CD14-positive monocyte (primary cell): Measurements from ENCODE around the gene ARHGAP9. TPM values are rescaled to one million over a fixed set of nuclear protein-coding genes. Genes with fewer than 3 reads are reported as not detected.

Experiments used
- DNase-seq, 3 donors: peaks; one replicate each; pipeline ENCODE4 v3.0.0-alpha.2; 2011 to 2022
- H2AFZ ChIP-seq: 2 replicates; pipeline ENCODE4 v1.6.0; 2012; ENCODE audit warnings: mild to moderate bottlenecking, low read depth, low read length, inconsistent platforms; ENCODE audit not compliant: insufficient read depth, poor library complexity, severe bottlenecking
- H3K27ac ChIP-seq, 2 donors: 1 replicate in 1 of 2; 2 replicates in 1 of 2; pipeline ENCODE4 v1.5.1; 2012 to 2013; ENCODE audit warnings: low read length in 2 of 2, control low read depth in 1 of 2, inconsistent platforms in 1 of 2, low read depth in 1 of 2, mild to moderate bottlenecking in 1 of 2
- H3K27me3 ChIP-seq, 2 donors: one replicate each; pipeline versions ENCODE4 v1.6.0 to v1.6.1; 2011 to 2013; ENCODE audit warnings: low read length in 2 of 2; ENCODE audit not compliant: control insufficient read depth in 2 of 2, insufficient read depth in 2 of 2
- H3K36me3 ChIP-seq, 2 donors: replicated peaks in 1 of 2; 1 replicate in 1 of 2; 2 replicates in 1 of 2; pipeline versions ENCODE4 v1.5.1 to v1.6.1; 2012 to 2013; ENCODE audit warnings: low read length in 2 of 2, control low read depth in 1 of 2, inconsistent platforms in 1 of 2, mild to moderate bottlenecking in 1 of 2; ENCODE audit not compliant: insufficient read depth in 2 of 2, control insufficient read depth in 1 of 2
- H3K4me1 ChIP-seq, 2 donors: 1 replicate in 1 of 2; 2 replicates in 1 of 2; pipeline versions ENCODE4 v1.5.1 to v1.6.1; 2012 to 2013; ENCODE audit warnings: low read length in 2 of 2, control low read depth in 1 of 2, inconsistent platforms in 1 of 2, mild to moderate bottlenecking in 1 of 2, moderate library complexity in 1 of 2; ENCODE audit not compliant: insufficient read depth in 2 of 2, control insufficient read depth in 1 of 2
- H3K4me2 ChIP-seq: replicated peaks from 2 replicates; pipeline ENCODE3; 2012; ENCODE audit warnings: low read length, moderate library complexity, mild to moderate bottlenecking; ENCODE audit not compliant: poor library complexity, severe bottlenecking; ENCODE audit errors: extremely low read depth
- H3K4me3 ChIP-seq, 3 experiments: fragments of 200-600 bp in 1 of 3; sonication (generic) in 1 of 3; replicated peaks in 1 of 3; 1 replicate in 2 of 3; 2 replicates in 1 of 3; pipeline ENCODE4 v1.5.1; 2011 to 2013; ENCODE audit warnings: low read length in 3 of 3, mild to moderate bottlenecking in 3 of 3, control low read depth in 2 of 3, low read depth in 2 of 3, inconsistent platforms in 1 of 3, moderate library complexity in 1 of 3
- H3K79me2 ChIP-seq: 2 replicates; pipeline ENCODE4 v1.6.0; 2012; ENCODE audit warnings: mild to moderate bottlenecking, control low read depth, inconsistent platforms, low read length, moderate library complexity; ENCODE audit not compliant: insufficient read depth
- H3K9ac ChIP-seq: 2 replicates; pipeline ENCODE4 v1.6.0; 2017; ENCODE audit warnings: low read length, mild to moderate bottlenecking; ENCODE audit not compliant: insufficient read depth, poor library complexity, severe bottlenecking
- H3K9me3 ChIP-seq, 2 donors: replicated peaks in 1 of 2; 1 replicate in 1 of 2; 2 replicates in 1 of 2; pipeline versions ENCODE4 v1.5.1 to v1.6.1; 2012 to 2013; ENCODE audit warnings: low read length in 2 of 2, control low read depth in 1 of 2; ENCODE audit not compliant: control insufficient read depth in 1 of 2, insufficient read depth in 1 of 2
- H4K20me1 ChIP-seq: 2 replicates; pipeline ENCODE4 v1.6.0; 2012; ENCODE audit warnings: mild to moderate bottlenecking, low read length, control low read depth, moderate library complexity; ENCODE audit not compliant: insufficient read depth
- H3K27ac Mint-ChIP-seq, 7 donors: one replicate each; pipeline ENCODE4 v1.8.0; 2020; ENCODE audit warnings: mild to moderate bottlenecking in 7 of 7, mixed read lengths in 7 of 7, moderate library complexity in 6 of 7, inconsistent platforms in 2 of 7
- H3K27me3 Mint-ChIP-seq, 3 donors: one replicate each; pipeline ENCODE4 v1.8.0; 2021 to 2022; ENCODE audit warnings: low read depth in 3 of 3, mild to moderate bottlenecking in 3 of 3, mixed read lengths in 3 of 3, moderate library complexity in 3 of 3, inconsistent platforms in 1 of 3
- H3K36me3 Mint-ChIP-seq, 2 donors: one replicate each; pipeline ENCODE4 v1.8.0; 2020; ENCODE audit warnings: mixed read lengths in 2 of 2, inconsistent platforms in 1 of 2, mild to moderate bottlenecking in 1 of 2
- H3K4me1 Mint-ChIP-seq: one replicate; pipeline ENCODE4 v1.8.0; 2020; ENCODE audit warnings: mild to moderate bottlenecking, mixed read lengths
- H3K4me3 Mint-ChIP-seq, 2 donors: one replicate each; pipeline ENCODE4 v1.8.0; 2020; ENCODE audit warnings: mild to moderate bottlenecking in 2 of 2, mixed read lengths in 2 of 2, moderate library complexity in 1 of 2
- H3K9me3 Mint-ChIP-seq, 7 donors: one replicate each; pipeline ENCODE4 v1.8.0; 2020 to 2022; ENCODE audit warnings: mixed read lengths in 7 of 7, mild to moderate bottlenecking in 6 of 7, moderate library complexity in 6 of 7, inconsistent platforms in 2 of 7
- CTCF ChIP-seq: fragments of 200-600 bp; IDR thresholded peaks from one replicate; pipeline ENCODE4 v1.8.0; 2022; ENCODE audit warnings: antibody characterized with exemption, mild to moderate bottlenecking
- WGBS: methylation state at CpG from one replicate; pipeline ENCODE4 v1.1.5; 2013; ENCODE audit warnings: missing lambda C conversion rate; ENCODE audit not compliant: insufficient coverage; 5-methylcytosine and 5-hydroxymethylcytosine counted together
- intact Hi-C, 2 donors: fragments of 100-400 bp; cut with micrococcal nuclease; formaldehyde crosslinking; loops; one replicate each; pipeline versions ENCODE4 v1.15.0 to v1.15.1; 2023
- polyA plus RNA-seq, 3 donors: library from polyadenylated mRNA; depleted of rRNA in 1 of 3; unstranded in 2 of 3; stranded (reverse) in 1 of 3; fragments of 300-500 nt in 2 of 3; fragments of >200 nt in 1 of 3; fragmentation: Illumina TruSeq in 2 of 3; gene quantifications; 1 replicate in 2 of 3; 2 replicates in 1 of 3; pipeline ENCODE4 v1.2.3, GENCODE V29; 2012 to 2021

The ARHGAP9 gene
- polyA plus RNA-seq, 3 donors, result 211 to 581 (median 213) TPM

DNA sequence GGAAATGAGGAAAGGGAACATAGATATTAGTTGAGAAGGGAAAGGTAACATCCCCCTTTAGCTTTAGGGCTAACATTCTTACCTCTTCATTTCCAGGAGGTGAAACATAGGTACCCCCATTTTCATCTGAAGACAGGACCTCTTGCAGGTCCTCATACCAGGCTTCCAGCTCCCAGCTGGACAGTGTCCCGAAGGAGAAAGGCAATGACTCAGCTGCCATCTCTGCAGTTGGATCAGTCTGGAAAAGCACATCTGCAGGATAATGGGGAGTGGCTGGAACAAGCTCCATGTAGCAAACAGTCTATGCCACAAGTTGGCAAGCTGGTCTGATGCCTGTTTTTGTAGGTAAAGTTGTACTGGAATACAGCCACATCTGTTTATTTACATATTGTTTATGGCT lies 37.5 kb upstream of the ARHGAP9 start:
- peaks cover 66 to 67% of the 10 kb centered on the region in 2 donors for H3K36me3 Mint-ChIP-seq
- Histone ChIP-seq H3K36me3 (peaks cover 55 to 61% of the 10 kb centered on the region in 2 donors), H3K4me2 (no peak overlapping the region), H3K4me1 (peaks cover 33 to 35% of the 10 kb centered on the region in 2 donors), H3K9ac (no peak overlapping the region), H2AFZ (no peak overlapping the region), H3K79me2 (peaks cover 38% of the 10 kb centered on the region), H3K4me3 (no peak overlapping the region), H3K9me3 (no peaks in the 10 kb centered on the region), H3K27me3 (no peaks in the 10 kb centered on the region), H3K27ac (no peak overlapping the region), H4K20me1 (peaks cover 58% of the 10 kb centered on the region)
- peaks cover 33% of the 10 kb centered on the region for H3K4me1 Mint-ChIP-seq
- peaks cover 0 to 1% (median 0%) of the 10 kb centered on the region in 3 donors for H3K27me3 Mint-ChIP-seq
- no peak for TF ChIP-seq CTCF
- peak overlapping the region in 1 of 2 donors; percentile 47 for H3K4me3 Mint-ChIP-seq
- intact Hi-C loops, result no loop called here
- WGBS, result 80% methylated on average over 1 of the region's 1 CpG
- H3K9me3 Mint-ChIP-seq, result peaks cover 0 to 2% (median 0%) of the 10 kb centered on the region in 7 donors
- DNase-seq, result no peak
- peak overlapping the region in 4 of 7 donors; percentile 22 to 80 (median 66) for H3K27ac Mint-ChIP-seq

- peaks cover 71 to 72% of the 10 kb centered on the region in 2 donors for H3K36me3 Mint-ChIP-seq
- WGBS, result 92% methylated on average over 7 of the region's 11 CpGs
Measured at GRCh38 chr12:57516617-57517153, 37.0 kb upstream of the ARHGAP9 start.

More at GRCh38 chr12:57516617-57517153, 37.0 kb upstream of the ARHGAP9 start:
- Histone ChIP-seq H3K9ac (no peak overlapping the region), H3K27ac (peak overlapping the region in 1 of 2 donors; percentile 56), H3K9me3 (no peaks in the 10 kb centered on the region), H2AFZ (no peak overlapping the region), H3K4me2 (no peak overlapping the region), H3K36me3 (peaks cover 60 to 66% of the 10 kb centered on the region in 2 donors), H3K79me2 (peaks cover 38% of the 10 kb centered on the region), H4K20me1 (peaks cover 58% of the 10 kb centered on the region), H3K4me3 (no peak overlapping the region), H3K27me3 (no peaks in the 10 kb centered on the region), H3K4me1 (peaks cover 28 to 30% of the 10 kb centered on the region in 2 donors)
- Mint-ChIP-seq H3K9me3 (peaks cover 0 to 2% (median 0%) of the 10 kb centered on the region in 7 donors), H3K4me1 (peaks cover 28% of the 10 kb centered on the region), H3K4me3 (peak overlapping the region in 1 of 2 donors; percentile 47), H3K27ac (peak overlapping the region in 5 of 7 donors; percentile 22 to 80 (median 57)), H3K27me3 (peaks cover 0 to 1% (median 0%) of the 10 kb centered on the region in 3 donors)
- no peak for DNase-seq
- no peak for TF ChIP-seq CTCF
- intact Hi-C loops, result no loop called here
